22Rv1 (cell line): ENCODE data around the gene PDLIM5.

ENCODE experiments used
- H3K27ac ChIP-seq: fragments of 450-650 bp; 2 replicates; pipeline ENCODE4 v1.5.1; 2017
- ZFX ChIP-seq: fragments of 450-650 bp; IDR thresholded peaks from 2 replicates; pipeline ENCODE4 v1.6.1; 2017; ENCODE audit warnings: antibody characterized with exemption, borderline replicate concordance
- TF ChIP-seq, protein P1 (sequence below): fragments of 450-650 bp; IDR thresholded peaks from 2 replicates; pipeline ENCODE4 v1.5.1; 2017; ENCODE audit warnings: mild to moderate bottlenecking

PDLIM5 gene

GRCh38 chr4:94570558-94570957 is 118.8 kb downstream of the PDLIM5 start:
- TF ChIP-seq, protein P1, sequence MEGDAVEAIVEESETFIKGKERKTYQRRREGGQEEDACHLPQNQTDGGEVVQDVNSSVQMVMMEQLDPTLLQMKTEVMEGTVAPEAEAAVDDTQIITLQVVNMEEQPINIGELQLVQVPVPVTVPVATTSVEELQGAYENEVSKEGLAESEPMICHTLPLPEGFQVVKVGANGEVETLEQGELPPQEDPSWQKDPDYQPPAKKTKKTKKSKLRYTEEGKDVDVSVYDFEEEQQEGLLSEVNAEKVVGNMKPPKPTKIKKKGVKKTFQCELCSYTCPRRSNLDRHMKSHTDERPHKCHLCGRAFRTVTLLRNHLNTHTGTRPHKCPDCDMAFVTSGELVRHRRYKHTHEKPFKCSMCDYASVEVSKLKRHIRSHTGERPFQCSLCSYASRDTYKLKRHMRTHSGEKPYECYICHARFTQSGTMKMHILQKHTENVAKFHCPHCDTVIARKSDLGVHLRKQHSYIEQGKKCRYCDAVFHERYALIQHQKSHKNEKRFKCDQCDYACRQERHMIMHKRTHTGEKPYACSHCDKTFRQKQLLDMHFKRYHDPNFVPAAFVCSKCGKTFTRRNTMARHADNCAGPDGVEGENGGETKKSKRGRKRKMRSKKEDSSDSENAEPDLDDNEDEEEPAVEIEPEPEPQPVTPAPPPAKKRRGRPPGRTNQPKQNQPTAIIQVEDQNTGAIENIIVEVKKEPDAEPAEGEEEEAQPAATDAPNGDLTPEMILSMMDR, result no peak
- TF ChIP-seq ZFX, result no peak
- no peak overlapping the region for H3K27ac ChIP-seq

DNA sequence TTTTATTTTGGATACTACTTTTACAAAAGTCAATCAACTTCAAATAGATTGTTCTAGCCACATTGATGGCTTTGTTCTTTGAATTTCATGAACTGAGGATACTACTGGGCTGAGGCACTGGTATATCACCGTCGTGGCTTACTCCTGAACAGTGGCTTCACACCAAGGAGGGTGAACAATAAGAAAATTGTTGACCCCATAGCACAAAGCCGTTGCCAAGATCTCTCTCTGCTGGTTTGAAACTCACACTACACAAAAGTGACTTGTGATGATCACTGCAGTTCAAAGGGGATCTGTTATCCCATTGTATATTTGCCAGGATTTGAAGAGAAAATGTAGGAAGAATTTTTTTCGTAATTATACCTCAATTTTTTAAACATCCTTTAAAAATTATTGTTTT is 119.6 kb downstream of the PDLIM5 start:
- H3K27ac ChIP-seq, result no peak overlapping the region
- no peak for TF ChIP-seq ZFX
- TF ChIP-seq, protein P1, result no peak

DNA sequence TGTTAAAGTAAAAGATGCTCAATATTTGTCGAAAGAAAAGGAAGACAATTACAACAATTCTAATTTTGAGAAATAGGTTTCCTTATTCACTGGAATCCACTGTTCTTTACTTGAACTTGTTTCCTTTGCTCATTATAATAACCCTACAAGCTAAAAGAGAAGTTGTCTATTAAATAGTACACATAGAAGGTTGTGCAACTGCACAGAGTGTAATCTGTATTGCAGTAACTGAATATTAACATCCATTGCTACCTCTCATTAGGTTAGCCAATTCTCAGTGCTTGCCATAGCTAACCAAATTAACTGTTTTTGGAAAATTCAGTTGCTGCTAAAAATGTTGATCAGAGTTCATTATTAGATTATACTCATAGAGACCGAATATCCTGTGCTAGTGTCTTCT is 120.0 kb downstream of the PDLIM5 start:
- TF ChIP-seq, protein P1, result no peak
- TF ChIP-seq ZFX, result no peak
- no peak overlapping the region for H3K27ac ChIP-seq

DNA sequence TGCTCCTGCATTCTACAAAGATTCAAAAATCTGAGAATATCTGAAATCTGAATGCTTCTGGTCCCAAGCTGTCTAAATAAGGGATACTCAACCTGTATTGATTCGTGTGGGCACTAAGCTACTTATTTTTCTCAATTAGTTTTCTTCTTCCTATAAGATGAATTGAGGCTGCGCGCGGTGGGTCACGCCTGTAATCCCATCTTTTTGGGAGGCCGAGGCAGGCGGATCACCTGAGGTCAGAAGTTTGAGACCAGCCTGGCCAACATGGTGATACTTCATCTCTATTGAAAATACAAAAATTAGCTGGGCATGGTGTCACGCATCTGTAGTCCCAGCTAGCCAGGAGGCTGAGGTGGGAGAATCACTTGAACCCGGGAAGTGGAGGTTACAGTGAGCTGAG is 122.3 kb downstream of the PDLIM5 start:
- H3K27ac ChIP-seq, result no peak overlapping the region
- TF ChIP-seq, protein P1, result no peak
- TF ChIP-seq ZFX, result no peak

- no peak for TF ChIP-seq ZFX
- TF ChIP-seq, protein P1, result no peak
- H3K27ac ChIP-seq, result no peak overlapping the region
Observed at GRCh38 chr4:94574616-94575015, 122.9 kb downstream of the PDLIM5 start.

- no peak overlapping the region for H3K27ac ChIP-seq
- TF ChIP-seq ZFX, result no peak
- TF ChIP-seq, protein P1, result no peak
Observed at GRCh38 chr4:94575652-94576051, 123.9 kb downstream of the PDLIM5 start.

- no peak for TF ChIP-seq ZFX
- TF ChIP-seq, protein P1, result no peak
- H3K27ac ChIP-seq, result no peak overlapping the region
Observed at GRCh38 chr4:94576210-94576609, 124.5 kb downstream of the PDLIM5 start.
